HG03571 (cell line): Measurements from ENCODE around the gene IMPA2.
A peak's percentile ranks its signal among the peaks of the same experiment; 100 is the strongest.
"Not testable (repeated sequence)": the region's sequence is repeated elsewhere in the genome, so short reads cannot be mapped to it uniquely, and the experiment has no call there.

Experiments used
- ATAC-seq: cut with Tn5 transposase; IDR thresholded peaks from one replicate; pipeline ENCODE4 v1.9.1; 2021; ENCODE audit not compliant: unreplicated experiment

The IMPA2 gene

GRCh38 chr18:12027046-12027445 is 45.7 kb downstream of the IMPA2 start:
- no peak for ATAC-seq

- no peak for ATAC-seq
Observed at GRCh38 chr18:12027480-12027879, 46.2 kb downstream of the IMPA2 start.

DNA sequence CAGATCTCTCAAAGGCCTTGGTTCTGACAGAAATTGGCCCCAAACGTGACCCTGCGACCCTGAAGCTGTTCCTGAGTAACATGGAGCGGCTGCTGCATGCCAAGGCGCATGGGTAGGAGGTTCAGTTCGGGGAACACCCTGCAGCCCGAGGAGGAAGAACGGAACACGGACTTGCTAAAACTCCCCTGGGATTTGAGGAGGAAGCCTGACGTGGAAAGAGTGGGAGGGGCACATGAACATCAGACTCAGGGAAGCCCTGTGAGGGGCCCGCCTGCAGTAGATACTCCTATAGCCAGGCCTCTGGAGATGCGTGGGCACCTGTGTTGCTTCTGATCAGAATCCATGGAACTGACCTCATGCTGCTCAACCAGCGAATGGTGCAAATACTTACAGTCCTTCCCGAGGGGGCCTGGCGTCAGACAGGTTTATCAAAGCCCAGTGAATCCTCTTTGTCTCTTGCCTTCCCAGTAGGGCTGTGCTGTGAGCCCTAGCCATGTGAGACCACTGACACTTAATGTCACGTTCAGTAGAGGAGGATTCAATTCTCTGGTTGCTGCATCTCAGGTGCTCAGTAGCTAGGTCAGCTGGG is 46.8 kb downstream of the IMPA2 start:
- no peak for ATAC-seq

DNA sequence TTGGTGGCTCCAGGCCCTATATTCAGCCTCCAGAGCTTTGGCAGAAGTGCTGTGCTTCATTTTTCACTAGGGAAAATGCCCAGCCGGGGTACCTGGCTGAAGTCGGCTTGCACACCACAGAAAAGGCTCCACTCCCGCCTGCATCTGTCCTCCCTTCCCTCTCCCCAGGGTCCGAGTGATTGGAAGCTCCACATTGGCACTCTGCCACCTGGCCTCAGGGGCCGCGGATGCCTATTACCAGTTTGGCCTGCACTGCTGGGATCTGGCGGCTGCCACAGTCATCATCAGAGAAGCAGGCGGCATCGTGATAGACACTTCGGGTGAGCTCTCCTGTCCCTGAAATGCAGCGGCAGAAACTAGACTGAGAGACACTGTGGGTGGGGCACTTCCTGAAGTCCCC is 47.4 kb downstream of the IMPA2 start:
- ATAC-seq: no peak

DNA sequence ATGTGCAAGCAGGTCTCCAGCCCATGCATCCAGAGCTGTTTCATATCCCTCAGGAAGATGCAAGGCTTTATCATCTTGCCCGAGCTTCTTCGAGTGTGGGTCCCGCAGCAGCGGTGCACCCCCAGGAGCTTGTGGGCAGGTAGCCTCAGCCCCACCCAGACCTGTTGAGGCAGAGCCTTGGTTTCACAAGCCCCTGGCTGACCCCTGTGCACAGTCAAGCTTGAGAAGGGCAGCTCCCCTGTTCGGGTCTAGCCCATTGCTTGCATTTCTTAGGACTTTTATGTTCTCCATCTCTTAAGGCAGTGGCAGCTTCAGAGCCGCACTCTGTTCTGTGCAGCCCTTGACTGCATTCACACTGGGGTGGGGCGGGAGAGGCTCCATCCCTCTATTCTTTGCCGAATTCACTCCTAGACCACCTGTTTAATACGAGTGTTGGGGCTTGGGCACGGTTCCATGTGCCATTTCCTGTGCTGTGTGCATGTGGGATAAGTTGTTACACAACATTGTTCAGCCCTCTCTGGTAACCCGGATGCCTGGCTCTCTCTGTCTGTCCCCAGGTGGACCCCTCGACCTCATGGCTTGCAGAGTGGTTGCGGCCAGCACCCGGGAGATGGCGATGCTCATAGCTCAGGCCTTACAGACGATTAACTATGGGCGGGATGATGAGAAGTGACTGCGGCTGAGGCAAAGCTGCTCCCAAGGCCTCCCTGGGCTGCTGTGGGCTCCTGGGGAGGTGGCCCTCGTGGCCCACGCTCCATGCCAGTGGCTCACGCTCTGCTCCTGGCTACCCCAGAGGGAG is 48.7 kb downstream of the IMPA2 start:
- no peak for ATAC-seq

DNA sequence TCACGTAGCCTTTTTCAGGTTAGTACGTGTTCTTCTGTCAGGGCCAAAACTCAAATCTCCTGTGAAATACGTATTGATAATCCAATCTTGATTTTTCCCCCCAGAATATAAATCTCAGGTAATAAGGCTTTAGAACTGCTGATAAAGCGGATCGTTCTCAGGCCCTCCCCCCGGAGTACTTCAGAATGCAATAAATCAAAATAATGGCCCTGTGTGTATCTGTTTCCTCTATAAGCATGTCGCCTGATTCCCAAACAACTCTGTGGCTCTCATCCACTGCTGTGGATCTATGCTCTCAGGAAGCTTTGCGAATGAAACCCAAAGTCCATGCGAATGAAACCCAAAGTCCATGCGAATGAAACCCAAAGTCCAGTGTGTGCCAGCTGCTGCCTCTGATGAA is 49.4 kb downstream of the IMPA2 start:
- no peak for ATAC-seq

DNA sequence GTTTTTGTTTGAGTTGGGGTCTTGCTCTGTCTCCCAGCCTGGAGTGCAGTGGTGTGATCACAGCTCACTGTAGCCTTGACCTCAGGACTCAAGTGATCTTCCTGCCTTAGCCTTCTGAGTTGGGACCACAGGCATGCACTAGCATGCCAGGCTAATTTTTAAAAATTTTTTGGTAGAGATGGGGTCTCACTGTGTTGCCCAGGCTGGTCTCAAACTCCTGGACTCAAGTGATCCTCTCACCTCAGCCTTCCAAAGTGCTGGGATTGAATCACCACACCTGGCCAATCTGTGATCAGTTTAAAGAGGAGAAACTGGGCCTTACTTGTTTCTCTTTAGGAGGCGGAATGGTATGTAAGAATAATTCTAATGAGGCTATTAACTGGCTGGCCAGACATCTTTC is 49.9 kb downstream of the IMPA2 start:
- no peak for ATAC-seq

DNA sequence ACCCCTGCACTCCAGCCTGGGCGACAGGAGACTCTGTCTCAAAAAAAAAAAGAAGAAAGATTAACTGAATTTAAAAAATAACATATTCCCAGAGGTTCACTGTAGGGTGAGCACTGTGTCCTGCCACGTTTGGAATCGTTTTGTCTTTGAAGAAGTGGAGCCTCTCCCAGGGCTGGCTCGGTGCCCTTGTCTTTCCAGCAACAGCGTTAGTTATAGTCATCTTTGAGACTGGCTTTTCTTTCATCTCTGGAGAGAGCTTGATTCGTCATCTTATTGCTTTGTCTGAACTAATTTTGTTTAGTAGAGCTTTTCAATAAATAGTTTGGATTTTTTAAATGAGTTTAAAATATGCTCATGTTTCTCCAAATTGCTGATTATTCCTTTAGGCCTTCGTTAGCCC is 50.5 kb downstream of the IMPA2 start:
- no peak for ATAC-seq

GRCh38 chr18:12032786-12033642 is 51.7 kb downstream of the IMPA2 start:
- ATAC-seq: no peak

DNA sequence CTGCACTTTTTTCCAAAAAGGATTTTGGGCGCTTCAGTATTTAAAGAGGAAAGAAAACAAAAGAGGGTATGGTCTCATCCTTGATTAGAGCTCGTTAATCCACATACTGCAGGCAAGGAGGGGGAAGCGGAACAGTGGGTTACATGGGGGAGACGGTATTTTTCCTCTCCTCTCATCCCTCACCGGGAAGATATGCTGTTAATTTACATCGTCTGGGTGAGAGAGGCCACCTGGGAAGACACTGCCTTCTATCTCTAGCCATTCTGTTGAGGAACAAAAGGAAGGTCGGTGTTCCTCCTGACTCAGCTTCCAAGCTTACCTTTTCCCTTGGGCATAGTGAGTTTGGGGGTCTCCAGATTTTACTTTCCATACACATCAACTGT is 52.3 kb downstream of the IMPA2 start:
- no peak for ATAC-seq

DNA sequence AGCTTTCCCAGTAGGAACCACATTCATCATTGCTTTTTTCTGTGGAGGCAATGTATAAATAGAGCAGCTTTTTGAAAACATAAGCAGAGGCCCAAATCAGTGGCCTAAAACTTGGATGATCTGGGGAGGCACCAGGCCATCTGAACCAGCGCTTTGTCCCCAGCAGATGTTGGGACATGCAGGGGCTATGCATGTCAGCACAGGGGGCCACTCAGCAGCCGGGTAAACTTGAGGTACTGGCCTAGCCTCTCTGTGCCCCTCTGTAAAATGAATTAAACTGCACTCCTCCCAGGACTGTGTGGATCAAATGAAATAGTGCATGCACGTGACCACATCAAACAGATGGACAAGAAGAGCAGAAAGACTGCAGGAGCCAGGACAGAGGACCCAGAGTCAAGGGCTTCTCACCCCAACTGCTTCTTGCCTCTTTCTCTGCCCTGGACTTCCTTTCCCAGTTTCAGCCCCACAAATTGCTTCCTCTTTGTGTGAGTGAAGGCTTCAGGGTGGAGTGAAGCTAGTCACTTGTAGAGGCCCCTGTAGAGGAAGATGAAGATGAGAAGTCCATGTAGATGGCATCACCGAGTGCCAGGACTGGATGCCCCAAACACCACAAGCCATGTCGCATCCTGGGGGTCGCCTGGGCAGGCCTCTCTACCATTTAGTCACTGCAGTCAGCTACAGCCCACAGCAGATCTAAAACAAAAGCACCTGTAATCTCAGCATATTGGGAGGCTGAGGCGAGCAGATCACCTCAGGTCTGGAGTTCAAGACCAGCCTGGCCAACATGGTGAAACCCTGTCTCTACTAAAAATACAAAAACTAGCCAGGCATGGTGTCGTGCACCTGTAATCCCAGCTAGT is 53.2 kb downstream of the IMPA2 start:
- no peak for ATAC-seq

DNA sequence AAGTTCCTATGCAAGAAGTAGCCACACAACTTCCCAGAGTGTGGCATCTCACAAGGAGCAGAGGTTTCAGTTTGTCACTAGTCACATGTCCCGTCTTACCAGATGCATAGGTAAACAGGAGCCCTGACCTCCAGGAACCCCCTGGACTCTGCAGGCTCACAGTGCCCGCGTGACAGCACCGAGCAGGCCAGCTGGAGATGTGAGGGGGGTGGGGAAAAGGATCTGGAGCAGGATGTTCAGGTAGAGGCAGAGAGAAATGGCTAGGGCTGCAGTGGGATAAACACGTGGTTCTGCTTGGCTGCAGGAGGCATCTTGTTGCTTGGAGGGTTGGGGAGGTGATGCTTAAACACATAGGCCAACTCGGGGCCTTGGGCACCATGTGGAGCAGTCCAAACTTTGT is 54.2 kb downstream of the IMPA2 start:
- no peak for ATAC-seq

- no peak for ATAC-seq
Observed at GRCh38 chr18:12036201-12036751, 55.0 kb downstream of the IMPA2 start.

DNA sequence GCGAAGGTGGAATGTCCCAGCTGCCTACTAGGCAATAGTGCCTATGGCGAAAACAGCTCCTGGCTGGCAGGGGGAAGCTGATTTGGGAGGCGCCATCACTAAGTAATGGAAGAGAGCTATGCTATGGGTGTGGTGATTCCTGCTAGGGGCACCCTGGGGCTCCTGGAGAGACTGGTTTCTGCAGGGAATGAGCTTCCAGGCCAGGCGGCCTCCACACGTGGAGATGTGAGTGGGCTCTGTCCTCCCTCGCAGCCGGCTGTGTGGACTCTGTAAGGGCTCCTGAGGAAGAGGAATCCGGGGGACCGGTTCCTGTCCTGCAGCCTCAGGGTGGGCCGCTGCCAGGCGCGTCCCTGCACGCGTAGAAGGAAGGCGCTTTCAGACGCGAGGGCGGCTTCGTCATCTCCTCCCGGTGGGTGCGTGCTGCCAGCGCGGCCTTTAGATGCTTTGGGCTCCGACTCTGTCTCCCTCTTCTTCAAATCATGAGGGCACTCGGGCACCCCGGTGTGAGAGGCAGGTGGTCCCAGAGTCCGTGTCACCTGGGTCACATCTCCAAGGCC is 56.9 kb downstream of the IMPA2 start:
- ATAC-seq: no peak

GRCh38 chr18:12038639-12039539 is 57.6 kb downstream of the IMPA2 start:
- ATAC-seq: peak; percentile 88

- ATAC-seq: not testable (repeated sequence)
Observed at GRCh38 chr18:12039540-12039930, 58.2 kb downstream of the IMPA2 start.

DNA sequence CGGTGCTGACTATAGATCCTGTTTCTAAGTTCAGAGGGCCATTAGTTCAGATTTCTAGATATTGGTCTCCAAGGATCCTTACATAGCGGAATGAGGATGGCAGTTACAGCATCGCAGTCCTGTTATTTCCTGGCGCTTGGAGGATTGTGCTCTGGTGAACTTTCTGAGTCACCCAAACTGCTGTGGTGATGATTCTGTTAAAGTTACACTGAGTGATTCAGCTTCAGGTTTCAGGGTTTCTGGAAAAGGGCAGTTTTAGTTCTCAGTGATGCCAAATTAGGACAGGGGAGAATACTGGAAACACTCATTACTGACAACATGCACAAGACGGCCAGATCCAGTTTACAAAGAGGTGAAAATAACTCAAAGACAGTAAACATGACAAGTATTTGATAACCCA is 60.3 kb downstream of the IMPA2 start:
- ATAC-seq: no peak

GRCh38 chr18:12043811-12044210 is 62.5 kb downstream of the IMPA2 start:
- no peak for ATAC-seq

- ATAC-seq: no peak
Observed at GRCh38 chr18:12044591-12044990, 63.3 kb downstream of the IMPA2 start.
